Neutrophil (primary cell): ENCODE data around the gene GPR18.
A peak's percentile ranks its signal among the peaks of the same experiment; 100 is the strongest.

Experiments
- H3K27ac ChIP-seq: fragments of 200-600 bp; sonication (generic); 2 replicates; pipeline ENCODE4 v1.5.1; 2016; ENCODE audit warnings: mild to moderate bottlenecking, moderate library complexity
- H3K27me3 ChIP-seq: fragments of 200-600 bp; sonication (generic); 2 replicates; pipeline ENCODE4 v1.6.0; 2016; ENCODE audit warnings: mild to moderate bottlenecking
- H3K36me3 ChIP-seq: fragments of 200-600 bp; sonication (generic); 2 replicates; pipeline ENCODE4 v1.5.1; 2017
- H3K4me1 ChIP-seq, 2 experiments: fragments of 200-600 bp in 1 of 2; sonication (generic) in 1 of 2; 1 replicate in 1 of 2; 2 replicates in 1 of 2; pipeline versions ENCODE4 v1.5.1 to v1.6.1; 2013 to 2016; ENCODE audit warnings: low read depth in 1 of 2, low read length in 1 of 2, mild to moderate bottlenecking in 1 of 2, moderate library complexity in 1 of 2; ENCODE audit not compliant: control insufficient read depth in 1 of 2, insufficient read depth in 1 of 2
- H3K4me3 ChIP-seq, 2 experiments: fragments of 200-600 bp in 1 of 2; sonication (generic) in 1 of 2; 1 replicate in 1 of 2; 2 replicates in 1 of 2; pipeline ENCODE4 v1.5.1; 2013 to 2016; ENCODE audit warnings: low read depth in 1 of 2, low read length in 1 of 2, mild to moderate bottlenecking in 1 of 2, moderate library complexity in 1 of 2
- H3K9me3 ChIP-seq: fragments of 200-600 bp; sonication (generic); 2 replicates; pipeline ENCODE4 v1.5.1; 2016
- TF ChIP-seq, protein P1 (sequence below): fragments of 200-600 bp; sonication (generic); IDR thresholded peaks from 2 replicates; pipeline ENCODE4 v1.5.1; 2016; ENCODE audit warnings: antibody characterized with exemption

Gene GPR18

DNA sequence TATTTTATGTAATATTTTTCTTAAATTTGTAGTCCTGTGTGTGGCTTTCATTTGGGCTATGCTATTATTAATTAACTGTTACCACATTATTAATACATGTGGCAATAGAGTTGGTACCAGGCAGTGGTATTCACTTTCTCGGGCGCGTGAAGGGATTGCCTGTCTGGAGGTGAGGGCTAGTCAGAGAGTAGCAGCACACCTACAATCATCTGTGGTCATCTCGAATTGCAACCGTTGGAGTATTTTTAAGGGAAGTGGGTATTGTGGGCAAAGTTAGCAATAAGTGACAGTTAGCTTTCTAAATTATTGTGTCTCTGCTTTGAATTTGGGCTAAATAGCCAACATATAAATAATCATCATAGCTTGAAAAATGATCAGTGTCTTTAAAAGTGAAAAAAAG is 20.0 kb upstream of the GPR18 start:
- Histone ChIP-seq H3K4me3 (peak overlapping the region; percentile 10 to 14), H3K9me3 (no peaks in the 10 kb centered on the region), H3K27ac (peak overlapping the region; percentile 93), H3K27me3 (no peaks in the 10 kb centered on the region), H3K4me1 (peaks cover 72% of the 10 kb centered on the region in 2 experiments), H3K36me3 (no peaks in the 10 kb centered on the region)
- TF ChIP-seq, protein P1, sequence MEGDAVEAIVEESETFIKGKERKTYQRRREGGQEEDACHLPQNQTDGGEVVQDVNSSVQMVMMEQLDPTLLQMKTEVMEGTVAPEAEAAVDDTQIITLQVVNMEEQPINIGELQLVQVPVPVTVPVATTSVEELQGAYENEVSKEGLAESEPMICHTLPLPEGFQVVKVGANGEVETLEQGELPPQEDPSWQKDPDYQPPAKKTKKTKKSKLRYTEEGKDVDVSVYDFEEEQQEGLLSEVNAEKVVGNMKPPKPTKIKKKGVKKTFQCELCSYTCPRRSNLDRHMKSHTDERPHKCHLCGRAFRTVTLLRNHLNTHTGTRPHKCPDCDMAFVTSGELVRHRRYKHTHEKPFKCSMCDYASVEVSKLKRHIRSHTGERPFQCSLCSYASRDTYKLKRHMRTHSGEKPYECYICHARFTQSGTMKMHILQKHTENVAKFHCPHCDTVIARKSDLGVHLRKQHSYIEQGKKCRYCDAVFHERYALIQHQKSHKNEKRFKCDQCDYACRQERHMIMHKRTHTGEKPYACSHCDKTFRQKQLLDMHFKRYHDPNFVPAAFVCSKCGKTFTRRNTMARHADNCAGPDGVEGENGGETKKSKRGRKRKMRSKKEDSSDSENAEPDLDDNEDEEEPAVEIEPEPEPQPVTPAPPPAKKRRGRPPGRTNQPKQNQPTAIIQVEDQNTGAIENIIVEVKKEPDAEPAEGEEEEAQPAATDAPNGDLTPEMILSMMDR, result no peak

DNA sequence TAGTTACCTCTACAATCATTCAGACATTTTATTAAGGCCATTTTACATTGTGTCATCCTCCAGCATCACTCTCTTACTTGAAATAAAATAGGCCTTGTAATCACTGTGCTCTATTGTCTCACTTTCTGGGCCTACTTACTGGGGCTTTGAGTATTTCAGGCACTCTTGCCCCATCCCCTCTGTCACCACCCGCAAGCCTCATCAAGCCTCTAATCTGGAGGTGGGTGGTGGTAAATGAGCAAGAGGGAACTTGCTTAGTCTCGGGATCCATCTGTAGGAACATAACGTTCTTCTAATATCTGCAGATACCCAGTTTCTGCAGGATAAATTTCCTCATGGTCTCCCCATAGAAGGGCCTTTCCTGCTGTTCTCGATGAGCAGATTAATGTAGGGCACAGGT is 19.4 kb upstream of the GPR18 start:
- Histone ChIP-seq H3K36me3 (no peaks in the 10 kb centered on the region), H3K4me1 (peaks cover 67% of the 10 kb centered on the region in 2 experiments), H3K4me3 (peak overlapping the region; percentile 10 to 14), H3K27ac (peak overlapping the region; percentile 93), H3K27me3 (no peaks in the 10 kb centered on the region), H3K9me3 (no peaks in the 10 kb centered on the region)
- TF ChIP-seq, protein P1, result no peak

DNA sequence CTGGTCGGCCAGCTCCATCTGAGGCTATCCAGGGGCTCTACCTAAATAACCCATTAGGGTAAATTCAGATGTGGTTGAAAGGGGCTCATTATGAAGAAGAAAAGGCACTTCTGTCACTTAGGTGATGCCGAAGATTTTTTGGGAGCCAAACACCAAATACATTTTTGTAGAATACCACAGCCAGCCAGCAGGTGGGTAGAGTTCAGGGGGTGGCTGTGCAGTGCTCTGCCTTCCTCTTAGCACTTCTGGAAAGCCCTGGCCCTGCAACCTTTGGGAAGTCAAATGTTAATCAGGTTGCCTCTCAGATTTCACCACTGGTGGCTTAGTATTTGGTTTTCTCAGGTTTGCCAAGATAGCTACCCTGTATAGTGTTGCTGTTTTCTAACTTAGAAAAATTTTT is 18.5 kb upstream of the GPR18 start:
- TF ChIP-seq, protein P1, result no peak
- Histone ChIP-seq H3K4me3 (no peak overlapping the region), H3K27ac (peak overlapping the region; percentile 93), H3K36me3 (no peaks in the 10 kb centered on the region), H3K9me3 (no peaks in the 10 kb centered on the region), H3K4me1 (peaks cover 57% of the 10 kb centered on the region in 2 experiments), H3K27me3 (no peaks in the 10 kb centered on the region)

DNA sequence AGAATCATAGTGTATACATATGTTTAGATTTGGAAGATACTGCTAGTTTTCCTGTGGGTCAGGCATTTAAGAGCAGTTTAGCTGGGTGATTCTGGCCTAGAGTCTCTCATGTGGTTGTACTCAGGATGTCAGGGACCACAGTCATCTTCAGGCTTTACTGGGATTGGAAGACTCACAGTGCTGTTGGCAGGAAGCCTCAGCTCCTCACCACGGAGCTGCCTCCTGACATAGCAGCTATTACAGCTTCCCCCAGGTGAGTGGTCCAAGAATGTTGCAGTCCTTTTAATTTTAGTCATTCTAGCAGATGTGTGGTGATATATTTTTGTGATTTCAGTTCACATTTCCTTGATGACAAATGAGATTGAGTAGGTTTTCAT is 16.9 kb upstream of the GPR18 start:
- H3K27ac ChIP-seq, result no peak overlapping the region
- H3K36me3 ChIP-seq, result no peaks in the 10 kb centered on the region
- peaks cover 56 to 57% of the 10 kb centered on the region in 2 experiments for H3K4me1 ChIP-seq
- no peak overlapping the region for H3K4me3 ChIP-seq
- TF ChIP-seq, protein P1, result no peak
- H3K9me3 ChIP-seq, result no peaks in the 10 kb centered on the region
- no peaks in the 10 kb centered on the region for H3K27me3 ChIP-seq

DNA sequence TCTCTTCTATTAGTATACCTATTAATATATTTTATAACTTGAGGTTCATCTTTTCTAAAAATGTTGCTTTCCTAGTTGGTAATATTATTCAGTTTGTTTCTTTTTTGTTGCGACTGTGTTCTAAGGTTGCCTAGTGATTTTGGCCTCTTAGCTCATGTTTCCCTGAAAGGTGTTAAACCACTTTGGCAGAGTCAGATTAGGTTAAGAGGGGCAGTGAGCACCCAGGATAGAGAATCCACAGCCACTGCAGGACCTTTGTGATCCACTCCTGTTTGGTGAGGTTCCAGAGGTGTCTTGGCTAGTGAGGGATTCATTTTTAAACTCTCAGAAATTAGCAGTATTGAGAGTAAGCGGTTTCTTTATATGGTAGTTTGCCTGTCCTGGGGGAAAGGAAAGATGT is 14.9 kb upstream of the GPR18 start:
- no peak overlapping the region for H3K27ac ChIP-seq

More for the DNA sequence above, 14.9 kb upstream of the GPR18 start:
- Histone ChIP-seq H3K4me3 (no peak overlapping the region), H3K27me3 (no peaks in the 10 kb centered on the region), H3K4me1 (peaks cover 41 to 42% of the 10 kb centered on the region in 2 experiments), H3K36me3 (no peaks in the 10 kb centered on the region), H3K9me3 (no peaks in the 10 kb centered on the region)
- TF ChIP-seq, protein P1, result no peak
